ENCODE data around the gene SGCE.

- TF ChIP-seq CTCF (IDR thresholded peaks at IDR 0.05) (no peak), EZH2 (IDR thresholded peaks at IDR 0.05; ENCODE audit: borderline replicate concordance, insufficient read depth, low read depth, low read length, poor library complexity, severe bottlenecking) (no peak)
Measured at GRCh38 chr7:94633014-94633341, 23.0 kb downstream of the SGCE start.
